ENCODE measurements around the gene FARS2. TPM values are rescaled to one million over a fixed set of nuclear protein-coding genes. Genes with fewer than 3 reads are reported as not detected.

Gene FARS2
- total and polyA plus RNA-seq, 7 donors = 8.1 to 21.0 (median 12.5) TPM

- DNase-seq = no peak
- H3K36me3 ChIP-seq = no peaks in the 10 kb centered on the region
Observed at GRCh38 chr6:5307058-5307457, 45.7 kb downstream of the FARS2 start.

GRCh38 chr6:5308066-5308465 lies 46.8 kb downstream of the FARS2 start:
- H3K4me3 ChIP-seq = no peak overlapping the region
- peaks cover 0 to 7% (median 0%) of the 10 kb centered on the region in 4 donors for H3K4me1 ChIP-seq
- DNase-seq = no peak
- H3K27me3 ChIP-seq = no peaks in the 10 kb centered on the region
- H3K9me3 ChIP-seq = no peaks in the 10 kb centered on the region
- H3K27ac ChIP-seq = no peak overlapping the region
- H3K36me3 ChIP-seq = no peaks in the 10 kb centered on the region
- 92 to 95% methylated on average over 4 of the region's 4 CpGs for WGBS, 2 donors
- intact Hi-C loops (cut with DNase I) = no loop called here
- TF ChIP-seq EP300 (IDR thresholded peaks at IDR 0.05) (no peak), POLR2A (IDR thresholded peaks at IDR 0.05) (no peak), CTCF (IDR thresholded peaks at IDR 0.05) (no peak), POLR2AphosphoS5 (IDR thresholded peaks at IDR 0.05) (no peak)

More at GRCh38 chr6:5307058-5307457, 45.7 kb downstream of the FARS2 start:
- no peaks in the 10 kb centered on the region for H3K27me3 ChIP-seq
- TF ChIP-seq POLR2A (IDR thresholded peaks at IDR 0.05) = no peak
- H3K27ac ChIP-seq = no peak overlapping the region
- no peaks in the 10 kb centered on the region for H3K9me3 ChIP-seq
- intact Hi-C loops (cut with DNase I) = no loop called here
- peaks cover 0 to 17% (median 0%) of the 10 kb centered on the region in 4 donors for H3K4me1 ChIP-seq
- no peak overlapping the region for H3K4me3 ChIP-seq

- TF ChIP-seq POLR2A (IDR thresholded peaks at IDR 0.05) (no peak), POLR2AphosphoS5 (IDR thresholded peaks at IDR 0.05) (no peak), EP300 (IDR thresholded peaks at IDR 0.05) (no peak), CTCF (IDR thresholded peaks at IDR 0.05) (no peak)
- Histone ChIP-seq H3K36me3 (no peaks in the 10 kb centered on the region), H3K4me3 (no peak overlapping the region), H3K4me1 (peaks cover 0 to 11% (median 2%) of the 10 kb centered on the region in 4 donors), H3K27ac (no peak overlapping the region), H3K27me3 (no peaks in the 10 kb centered on the region), H3K9me3 (no peaks in the 10 kb centered on the region)
- intact Hi-C loops (cut with DNase I) = no loop called here
- WGBS, 2 donors = 79 to 83% methylated on average over 4 of the region's 4 CpGs
- no peak for DNase-seq
Observed at GRCh38 chr6:5314191-5314865, 53.0 kb downstream of the FARS2 start.

- WGBS, 2 donors = 73 to 78% methylated on average over 5 of the region's 5 CpGs
- intact Hi-C loops (cut with DNase I) = no loop called here
Observed at GRCh38 chr6:5315881-5316280, 54.6 kb downstream of the FARS2 start.

GRCh38 chr6:5316951-5317350 lies 55.6 kb downstream of the FARS2 start:
- intact Hi-C loops (cut with DNase I) = no loop called here
- WGBS, 2 donors = 83 to 87% methylated on average over 4 of the region's 4 CpGs
- no peaks in the 10 kb centered on the region for H3K27me3 ChIP-seq

More at GRCh38 chr6:5315881-5316280, 54.6 kb downstream of the FARS2 start:
- no peaks in the 10 kb centered on the region for H3K27me3 ChIP-seq
- no peaks in the 10 kb centered on the region for H3K36me3 ChIP-seq
- TF ChIP-seq CTCF (IDR thresholded peaks at IDR 0.05) = no peak
- TF ChIP-seq POLR2A (IDR thresholded peaks at IDR 0.05) = no peak
- TF ChIP-seq EP300 (IDR thresholded peaks at IDR 0.05) = no peak
- no peak for TF ChIP-seq POLR2AphosphoS5 (IDR thresholded peaks at IDR 0.05)
- no peaks in the 10 kb centered on the region for H3K9me3 ChIP-seq
- DNase-seq = no peak
- peaks cover 0 to 11% (median 2%) of the 10 kb centered on the region in 4 donors for H3K4me1 ChIP-seq
- H3K27ac ChIP-seq = no peak overlapping the region
- no peak overlapping the region for H3K4me3 ChIP-seq

More at GRCh38 chr6:5316951-5317350, 55.6 kb downstream of the FARS2 start:
- Histone ChIP-seq H3K36me3 (no peaks in the 10 kb centered on the region), H3K4me1 (peaks cover 0 to 11% (median 2%) of the 10 kb centered on the region in 4 donors), H3K9me3 (no peaks in the 10 kb centered on the region), H3K4me3 (no peak overlapping the region), H3K27ac (no peak overlapping the region)
- DNase-seq = no peak
- TF ChIP-seq EP300 (IDR thresholded peaks at IDR 0.05) = no peak
- no peak for TF ChIP-seq CTCF (IDR thresholded peaks at IDR 0.05)
- TF ChIP-seq POLR2A (IDR thresholded peaks at IDR 0.05) = no peak
- TF ChIP-seq POLR2AphosphoS5 (IDR thresholded peaks at IDR 0.05) = no peak
